Testis (tissue), 2 donors: ENCODE data around the gene AURKA.

Source experiments
- POLR2A ChIP-seq: fragments of 450-650 bp; IDR thresholded peaks from one replicate; pipeline ENCODE4 v1.6.1; 2017; ENCODE audit warnings: antibody characterized with exemption, mild to moderate bottlenecking, moderate library complexity
- TF ChIP-seq, protein P1 (sequence below), 3 experiments: fragments of 450-650 bp in 2 of 3; fragments of 200-600 bp in 1 of 3; sonication (generic) in 1 of 3; IDR thresholded peaks; one replicate each; pipeline ENCODE4 v1.5.1; 2016 to 2019; ENCODE audit warnings: antibody characterized with exemption in 3 of 3, mild to moderate bottlenecking in 2 of 3, moderate library complexity in 1 of 3

- TF ChIP-seq, protein P1, sequence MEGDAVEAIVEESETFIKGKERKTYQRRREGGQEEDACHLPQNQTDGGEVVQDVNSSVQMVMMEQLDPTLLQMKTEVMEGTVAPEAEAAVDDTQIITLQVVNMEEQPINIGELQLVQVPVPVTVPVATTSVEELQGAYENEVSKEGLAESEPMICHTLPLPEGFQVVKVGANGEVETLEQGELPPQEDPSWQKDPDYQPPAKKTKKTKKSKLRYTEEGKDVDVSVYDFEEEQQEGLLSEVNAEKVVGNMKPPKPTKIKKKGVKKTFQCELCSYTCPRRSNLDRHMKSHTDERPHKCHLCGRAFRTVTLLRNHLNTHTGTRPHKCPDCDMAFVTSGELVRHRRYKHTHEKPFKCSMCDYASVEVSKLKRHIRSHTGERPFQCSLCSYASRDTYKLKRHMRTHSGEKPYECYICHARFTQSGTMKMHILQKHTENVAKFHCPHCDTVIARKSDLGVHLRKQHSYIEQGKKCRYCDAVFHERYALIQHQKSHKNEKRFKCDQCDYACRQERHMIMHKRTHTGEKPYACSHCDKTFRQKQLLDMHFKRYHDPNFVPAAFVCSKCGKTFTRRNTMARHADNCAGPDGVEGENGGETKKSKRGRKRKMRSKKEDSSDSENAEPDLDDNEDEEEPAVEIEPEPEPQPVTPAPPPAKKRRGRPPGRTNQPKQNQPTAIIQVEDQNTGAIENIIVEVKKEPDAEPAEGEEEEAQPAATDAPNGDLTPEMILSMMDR (IDR thresholded peaks at IDR 0.05), result no peak
- no peak for TF ChIP-seq POLR2A
These were observed 38.7 kb downstream of the AURKA start for GRCh38 chr20:56353356-56353755.
